ENCODE results near the gene YWHAG.
"Not testable (repeated sequence)": the region's sequence is repeated elsewhere in the genome, so short reads cannot be mapped to it uniquely, and the experiment has no call there.

Gene YWHAG

GRCh38 chr7:76358481-76359110 is at the start of gene YWHAG:
Gene YWHAG, minus strand, starts transcription at chr7:76358991. Its CDS starts 183 bp downstream, at chr7:76358808.
- DNase-seq: peak; percentile 97

GRCh38 chr7:76408121-76408560 is 49.4 kb upstream of the YWHAG start:
- no peak for DNase-seq

GRCh38 chr7:76407718-76408117 is 48.9 kb upstream of the YWHAG start:
- no peak for DNase-seq

GRCh38 chr7:76405738-76406137 is 46.9 kb upstream of the YWHAG start:
- no peak for DNase-seq

- no peak for DNase-seq
Observed at GRCh38 chr7:76403780-76404494, 45.1 kb upstream of the YWHAG start.

GRCh38 chr7:76403097-76403496 is 44.3 kb upstream of the YWHAG start:
- not testable (repeated sequence) for DNase-seq

GRCh38 chr7:76400248-76400647 is 41.5 kb upstream of the YWHAG start:
- no peak for DNase-seq

GRCh38 chr7:76397409-76398183 is 38.8 kb upstream of the YWHAG start:
- DNase-seq: peak; percentile 37

GRCh38 chr7:76396864-76397263 is 38.1 kb upstream of the YWHAG start:
- no peak for DNase-seq

GRCh38 chr7:76395965-76396726 is 37.4 kb upstream of the YWHAG start:
- DNase-seq: no peak

GRCh38 chr7:76395605-76395964 is 36.8 kb upstream of the YWHAG start:
- not testable (repeated sequence) for DNase-seq

- DNase-seq: no peak
Observed at GRCh38 chr7:76394957-76395356, 36.2 kb upstream of the YWHAG start.

- DNase-seq: peak; percentile 93
Observed at GRCh38 chr7:76393116-76394031, 34.6 kb upstream of the YWHAG start.

- DNase-seq: no peak
Observed at GRCh38 chr7:76392531-76393115, 33.8 kb upstream of the YWHAG start.

GRCh38 chr7:76390092-76390491 is 31.3 kb upstream of the YWHAG start:
- DNase-seq: no peak

- not testable (repeated sequence) for DNase-seq
Observed at GRCh38 chr7:76387789-76388188, 29.0 kb upstream of the YWHAG start.

GRCh38 chr7:76386691-76387260 is 28.0 kb upstream of the YWHAG start:
- DNase-seq: no peak

GRCh38 chr7:76383089-76383944 is 24.5 kb upstream of the YWHAG start:
- no peak for DNase-seq

GRCh38 chr7:76381814-76382213 is 23.0 kb upstream of the YWHAG start:
- DNase-seq: no peak

- no peak for DNase-seq
Observed at GRCh38 chr7:76380623-76380966, 21.8 kb upstream of the YWHAG start.
